GM19467 (cell line): ENCODE data around the gene PARVB.
"Not testable (repeated sequence)": the region's sequence is repeated elsewhere in the genome, so short reads cannot be mapped to it uniquely, and the experiment has no call there.

Experiments used
- ATAC-seq: cut with Tn5 transposase; IDR thresholded peaks from one replicate; pipeline ENCODE4 v1.9.1; 2021; ENCODE audit warnings: mild to moderate bottlenecking, moderate library complexity; ENCODE audit not compliant: unreplicated experiment

The PARVB gene

GRCh38 chr22:44102121-44102520 lies 78.0 kb downstream of the PARVB start:
- ATAC-seq = no peak

- ATAC-seq = no peak
These were observed 78.8 kb downstream of the PARVB start for GRCh38 chr22:44102856-44103255.

GRCh38 chr22:44103735-44104480 lies 79.8 kb downstream of the PARVB start:
- no peak for ATAC-seq

- ATAC-seq = no peak
These were observed 83.2 kb downstream of the PARVB start for GRCh38 chr22:44107340-44107739.

- ATAC-seq = no peak
These were observed 84.0 kb downstream of the PARVB start for GRCh38 chr22:44108076-44108475.

GRCh38 chr22:44108806-44109385 lies 84.8 kb downstream of the PARVB start:
- no peak for ATAC-seq

- ATAC-seq = no peak
These were observed 85.3 kb downstream of the PARVB start for GRCh38 chr22:44109416-44109815.

GRCh38 chr22:44110656-44111055 lies 86.6 kb downstream of the PARVB start:
- ATAC-seq = not testable (repeated sequence)

GRCh38 chr22:44111562-44112155 lies 87.6 kb downstream of the PARVB start:
- no peak for ATAC-seq

- ATAC-seq = no peak
These were observed 88.1 kb downstream of the PARVB start for GRCh38 chr22:44112191-44112590.

- no peak for ATAC-seq
These were observed 92.2 kb downstream of the PARVB start for GRCh38 chr22:44116331-44116730.

GRCh38 chr22:44116755-44117684 lies 92.9 kb downstream of the PARVB start:
- no peak for ATAC-seq

GRCh38 chr22:44117746-44118145 lies 93.6 kb downstream of the PARVB start:
- ATAC-seq = no peak

GRCh38 chr22:44118645-44119315 lies 94.7 kb downstream of the PARVB start:
- no peak for ATAC-seq

GRCh38 chr22:44119669-44120313 lies 95.7 kb downstream of the PARVB start:
- no peak for ATAC-seq

- no peak for ATAC-seq
These were observed 96.2 kb downstream of the PARVB start for GRCh38 chr22:44120314-44120704.

- ATAC-seq = no peak
These were observed 101.3 kb downstream of the PARVB start for GRCh38 chr22:44125421-44125820.

GRCh38 chr22:44126807-44127206 lies 102.7 kb downstream of the PARVB start:
- no peak for ATAC-seq

- no peak for ATAC-seq
These were observed 103.3 kb downstream of the PARVB start for GRCh38 chr22:44127356-44127755.

- ATAC-seq = no peak
These were observed 105.0 kb downstream of the PARVB start for GRCh38 chr22:44128958-44129618.
